DND-41 (cell line): ENCODE measurements around the gene TCF7L2.

ENCODE experiments used
- ATAC-seq: fragments of 200-7000 bp; cut with Tn5 transposase; 3 replicates; pipeline ENCODE4 v1.9.1; 2021; ENCODE audit warnings: low read depth; ENCODE audit not compliant: insufficient read depth
- DNase-seq: peaks from one replicate; pipeline ENCODE4 v3.0.0-alpha.2; 2020
- H2AFZ ChIP-seq: 2 replicates; pipeline ENCODE4 v1.6.0; 2012; ENCODE audit warnings: low read depth, low read length
- H3K27ac ChIP-seq: 2 replicates; pipeline ENCODE4 v1.5.1; 2012; ENCODE audit warnings: low read length, inconsistent platforms
- H3K27me3 ChIP-seq: fragments of 200-600 bp; sonication (generic); 2 replicates; pipeline ENCODE4 v1.6.0; 2012; ENCODE audit warnings: low read length, mild to moderate bottlenecking, inconsistent platforms; ENCODE audit not compliant: insufficient read depth, poor library complexity
- H3K36me3 ChIP-seq: 2 replicates; pipeline ENCODE4 v1.5.1; 2012; ENCODE audit warnings: low read length, inconsistent platforms; ENCODE audit not compliant: insufficient read depth
- H3K4me1 ChIP-seq: 2 replicates; pipeline ENCODE4 v1.5.1; 2012; ENCODE audit warnings: mild to moderate bottlenecking, low read length; ENCODE audit not compliant: insufficient read depth
- H3K4me2 ChIP-seq: 2 replicates; pipeline ENCODE4 v1.6.0; 2012; ENCODE audit warnings: mild to moderate bottlenecking, moderate library complexity, low read length, inconsistent platforms; ENCODE audit not compliant: insufficient read depth
- H3K4me3 ChIP-seq, 2 experiments: fragments of 200-600 bp in 1 of 2; shearing (Covaris generic) in 1 of 2; 2 replicates each; pipeline ENCODE4 v1.5.1; 2012 to 2016; ENCODE audit warnings: inconsistent platforms in 2 of 2, low read length in 2 of 2, mild to moderate bottlenecking in 2 of 2, low read depth in 1 of 2, moderate library complexity in 1 of 2
- H3K79me2 ChIP-seq: 2 replicates; pipeline ENCODE4 v1.6.0; 2012; ENCODE audit warnings: low read length, inconsistent platforms; ENCODE audit not compliant: insufficient read depth
- H3K9ac ChIP-seq: 2 replicates; pipeline ENCODE4 v1.6.0; 2012; ENCODE audit warnings: low read depth, mild to moderate bottlenecking, inconsistent platforms, low read length, moderate library complexity
- H3K9me3 ChIP-seq: 2 replicates; pipeline ENCODE4 v1.5.1; 2012; ENCODE audit warnings: low read length, moderate library complexity, mild to moderate bottlenecking, inconsistent platforms; ENCODE audit not compliant: insufficient read depth, severe bottlenecking
- H4K20me1 ChIP-seq: 2 replicates; pipeline ENCODE4 v1.6.0; 2012; ENCODE audit warnings: low read length; ENCODE audit not compliant: insufficient read depth
- EZH2 ChIP-seq: IDR thresholded peaks from 3 replicates; pipeline ENCODE4 v1.6.1; 2012; ENCODE audit warnings: borderline replicate concordance, low read depth, mild to moderate bottlenecking, moderate library complexity, low read length, inconsistent platforms; ENCODE audit not compliant: severe bottlenecking
- TF ChIP-seq, protein P1 (sequence below): IDR thresholded peaks from 2 replicates; pipeline ENCODE4 v1.5.1; 2012; ENCODE audit warnings: borderline replicate concordance, low read length, moderate library complexity, mild to moderate bottlenecking; ENCODE audit not compliant: poor library complexity, severe bottlenecking; ENCODE audit errors: extremely low read depth

TCF7L2 gene

GRCh38 chr10:112989826-112990225, 39.8 kb downstream of the TCF7L2 start:
- ATAC-seq (no peak), DNase-seq (no peak)
- Histone ChIP-seq H3K4me3 (no peak overlapping the region), H3K9me3 (no peaks in the 10 kb centered on the region), H4K20me1 (peaks cover 65% of the 10 kb centered on the region), H2AFZ (no peak overlapping the region), H3K4me1 (peaks cover 20% of the 10 kb centered on the region), H3K9ac (no peak overlapping the region), H3K27me3 (no peaks in the 10 kb centered on the region), H3K4me2 (no peak overlapping the region), H3K36me3 (no peaks in the 10 kb centered on the region; the same call in 1 of the 2 replicates), H3K79me2 (peaks cover 76% of the 10 kb centered on the region), H3K27ac (no peak overlapping the region)
- TF ChIP-seq EZH2, result no peak
- TF ChIP-seq, protein P1, sequence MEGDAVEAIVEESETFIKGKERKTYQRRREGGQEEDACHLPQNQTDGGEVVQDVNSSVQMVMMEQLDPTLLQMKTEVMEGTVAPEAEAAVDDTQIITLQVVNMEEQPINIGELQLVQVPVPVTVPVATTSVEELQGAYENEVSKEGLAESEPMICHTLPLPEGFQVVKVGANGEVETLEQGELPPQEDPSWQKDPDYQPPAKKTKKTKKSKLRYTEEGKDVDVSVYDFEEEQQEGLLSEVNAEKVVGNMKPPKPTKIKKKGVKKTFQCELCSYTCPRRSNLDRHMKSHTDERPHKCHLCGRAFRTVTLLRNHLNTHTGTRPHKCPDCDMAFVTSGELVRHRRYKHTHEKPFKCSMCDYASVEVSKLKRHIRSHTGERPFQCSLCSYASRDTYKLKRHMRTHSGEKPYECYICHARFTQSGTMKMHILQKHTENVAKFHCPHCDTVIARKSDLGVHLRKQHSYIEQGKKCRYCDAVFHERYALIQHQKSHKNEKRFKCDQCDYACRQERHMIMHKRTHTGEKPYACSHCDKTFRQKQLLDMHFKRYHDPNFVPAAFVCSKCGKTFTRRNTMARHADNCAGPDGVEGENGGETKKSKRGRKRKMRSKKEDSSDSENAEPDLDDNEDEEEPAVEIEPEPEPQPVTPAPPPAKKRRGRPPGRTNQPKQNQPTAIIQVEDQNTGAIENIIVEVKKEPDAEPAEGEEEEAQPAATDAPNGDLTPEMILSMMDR, result no peak

DNA sequence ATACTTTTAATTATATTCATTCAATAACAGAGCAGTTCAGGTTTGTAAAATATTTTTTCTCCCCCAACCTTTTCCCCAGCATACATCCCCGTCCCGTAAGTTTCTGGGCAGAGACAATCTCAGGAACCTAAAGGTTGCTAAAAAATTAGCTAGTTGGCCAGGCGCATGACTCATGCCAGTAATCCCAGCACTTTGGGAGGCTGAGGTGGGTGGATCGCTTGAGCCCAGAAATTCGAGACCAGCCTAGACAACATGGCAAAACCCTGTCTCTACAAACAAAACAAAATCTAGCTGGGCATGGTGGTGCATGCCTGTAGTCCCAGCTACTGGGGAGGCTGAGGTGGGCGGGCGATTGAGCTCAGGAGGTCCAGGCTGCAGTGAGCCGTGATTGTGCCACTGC, 40.2 kb downstream of the TCF7L2 start:
- H3K36me3 ChIP-seq, result no peaks in the 10 kb centered on the region; the same call in 1 of the 2 replicates
- DNase-seq, result no peak
- no peak overlapping the region for H3K4me2 ChIP-seq
- peaks cover 16% of the 10 kb centered on the region for H3K4me1 ChIP-seq
- no peak overlapping the region for H3K4me3 ChIP-seq
- TF ChIP-seq, protein P1, result no peak
- TF ChIP-seq EZH2, result no peak
- no peak overlapping the region for H3K27ac ChIP-seq
- peaks cover 75% of the 10 kb centered on the region for H3K79me2 ChIP-seq
- H2AFZ ChIP-seq, result no peak overlapping the region
- H3K9ac ChIP-seq, result no peak overlapping the region
- no peaks in the 10 kb centered on the region for H3K27me3 ChIP-seq
- H3K9me3 ChIP-seq, result no peaks in the 10 kb centered on the region
- ATAC-seq, result no peak
- peaks cover 64% of the 10 kb centered on the region for H4K20me1 ChIP-seq

- H3K27me3 ChIP-seq, result no peaks in the 10 kb centered on the region
Observed at GRCh38 chr10:112991888-112992491, 41.9 kb downstream of the TCF7L2 start.

More at GRCh38 chr10:112991888-112992491, 41.9 kb downstream of the TCF7L2 start:
- Histone ChIP-seq H3K27ac (no peak overlapping the region), H3K36me3 (no peaks in the 10 kb centered on the region; the same call in 1 of the 2 replicates), H2AFZ (no peak overlapping the region), H3K4me2 (no peak overlapping the region), H3K9me3 (no peaks in the 10 kb centered on the region), H4K20me1 (peaks cover 63% of the 10 kb centered on the region), H3K9ac (no peak overlapping the region), H3K4me3 (no peak overlapping the region), H3K79me2 (peaks cover 74% of the 10 kb centered on the region), H3K4me1 (no peaks in the 10 kb centered on the region)
- ATAC-seq (no peak), DNase-seq (no peak)
- TF ChIP-seq, protein P1, result no peak
- no peak for TF ChIP-seq EZH2
